GM13977 (cell line): ENCODE data around the gene IFIT1.

Experiments
- DNase-seq: peaks from one replicate; pipeline ENCODE4 v3.0.0; 2012; ENCODE audit warnings: low spot score
- CTCF ChIP-seq: IDR thresholded peaks from 2 replicates; pipeline ENCODE4 v1.5.1; 2012; ENCODE audit warnings: mild to moderate bottlenecking, control low read depth; ENCODE audit not compliant: insufficient read depth; ENCODE audit errors: extremely low read depth, missing control alignments
- in situ Hi-C: fragments of 300-500 bp; cut with MboI; formaldehyde crosslinking; loops from one replicate; pipeline ENCODE4 v1.12.0; 2022; ENCODE audit warnings: low sequenced_read_pairs, low pct_unique_long_range_greater_than_20kb, mixed read lengths, inconsistent platforms; ENCODE audit not compliant: unreplicated experiment

IFIT1 gene

GRCh38 chr10:89425000-89425399 lies 32.6 kb downstream of the IFIT1 start:
- in situ Hi-C loops = loop anchor here (10.0 kb wide), 1 partner anchor 140 kb away; no protein-coding TSS in a partner anchor
- no peak for DNase-seq
- TF ChIP-seq CTCF = no peak

GRCh38 chr10:89426230-89426868 lies 33.9 kb downstream of the IFIT1 start:
- in situ Hi-C loops = loop anchor here (10.0 kb wide), 1 partner anchor 138 kb away; no protein-coding TSS in a partner anchor
- peak; percentile 80 for TF ChIP-seq CTCF
- peak; percentile 49 for DNase-seq

GRCh38 chr10:89427629-89428028 lies 35.2 kb downstream of the IFIT1 start:
- no peak for TF ChIP-seq CTCF
- DNase-seq = no peak
- in situ Hi-C loops = loop anchor here (10.0 kb wide), 1 partner anchor 137 kb away; no protein-coding TSS in a partner anchor

GRCh38 chr10:89428877-89429276 lies 36.5 kb downstream of the IFIT1 start:
- DNase-seq = no peak
- in situ Hi-C loops = loop anchor here (10.0 kb wide), 1 partner anchor 136 kb away; no protein-coding TSS in a partner anchor
- no peak for TF ChIP-seq CTCF

- in situ Hi-C loops = no loop called here
- TF ChIP-seq CTCF = no peak
- DNase-seq = no peak
Observed at GRCh38 chr10:89431977-89432376, 39.6 kb downstream of the IFIT1 start.

GRCh38 chr10:89438525-89438924 lies 46.1 kb downstream of the IFIT1 start:
- no peak for DNase-seq
- in situ Hi-C loops = no loop called here

More at GRCh38 chr10:89438525-89438924, 46.1 kb downstream of the IFIT1 start:
- TF ChIP-seq CTCF = no peak
